Superior temporal gyrus (tissue), 1 donor: Measurements from ENCODE around the gene C1QL1.

ENCODE experiments used
- DNase-seq: peaks from one replicate; pipeline ENCODE4 v3.0.0-alpha.2; 2016; ENCODE audit errors: extremely low spot score

Gene C1QL1

GRCh38 chr17:44930667-44931066 is 37.4 kb downstream of the C1QL1 start:
- DNase-seq = peak; percentile 35

GRCh38 chr17:44928950-44929720 is 39.0 kb downstream of the C1QL1 start:
- no peak for DNase-seq

GRCh38 chr17:44928136-44928535 is 40.0 kb downstream of the C1QL1 start:
- DNase-seq = no peak

GRCh38 chr17:44927696-44928095 is 40.4 kb downstream of the C1QL1 start:
- no peak for DNase-seq

GRCh38 chr17:44926821-44927525 is 41.1 kb downstream of the C1QL1 start:
- DNase-seq = no peak

GRCh38 chr17:44925731-44926697 is 42.1 kb downstream of the C1QL1 start:
- DNase-seq = no peak

GRCh38 chr17:44924107-44924544 is 44.0 kb downstream of the C1QL1 start:
- no peak for DNase-seq

GRCh38 chr17:44922746-44923470 is 45.2 kb downstream of the C1QL1 start:
- DNase-seq = no peak

GRCh38 chr17:44922136-44922535 is 46.0 kb downstream of the C1QL1 start:
- DNase-seq = no peak

- no peak for DNase-seq
Measured at GRCh38 chr17:44921122-44921882, 46.8 kb downstream of the C1QL1 start.

- DNase-seq = no peak
Measured at GRCh38 chr17:44920565-44920940, 47.5 kb downstream of the C1QL1 start.

- peak; percentile 86 for DNase-seq
Measured at GRCh38 chr17:44919885-44920564, 48.1 kb downstream of the C1QL1 start.

- DNase-seq = no peak
Measured at GRCh38 chr17:44919411-44919810, 48.7 kb downstream of the C1QL1 start.

- no peak for DNase-seq
Measured at GRCh38 chr17:44918006-44918405, 50.1 kb downstream of the C1QL1 start.

GRCh38 chr17:44917456-44917855 is 50.6 kb downstream of the C1QL1 start:
- no peak for DNase-seq

- peak; percentile 47 for DNase-seq
Measured at GRCh38 chr17:44916781-44917241, 51.3 kb downstream of the C1QL1 start.

GRCh38 chr17:44915862-44916780 is 52.0 kb downstream of the C1QL1 start:
- DNase-seq = no peak

- DNase-seq = peak; percentile 13
Measured at GRCh38 chr17:44915321-44915726, 52.8 kb downstream of the C1QL1 start, which contains the start of gene GFAP. Gene GFAP (minus strand): TSS chr17:44915500. CDS start chr17:44915486, 14 bp downstream.
